ENCODE results near the gene GORAB. TPM values are rescaled to one million over a fixed set of nuclear protein-coding genes. Genes with fewer than 3 reads are reported as not detected.

Gene GORAB
- total and polyA plus RNA-seq, 9 of the 15 experiments (the other 6 are each of a cell fraction or from before 2014, with no cell fraction given) = 4.4 to 12.9 (median 8.9) TPM

- POLR2A ChIA-PET = no interaction called here
- H3K4me3 ChIP-seq = no peak overlapping the region
- no peak overlapping the region for H3K4me2 ChIP-seq (ENCODE audit: insufficient read depth, low read length)
- no peaks in the 10 kb centered on the region for H3K9me1 ChIP-seq (ENCODE audit: control insufficient read depth, insufficient read depth, low read length)
- in situ Hi-C loops (cut with MboI) (no loop called here), intact Hi-C loops (cut with micrococcal nuclease) (no loop called here)
- DNase-seq (ENCODE audit: extremely low read depth in 1 of 4, low spot score in 3 of 4) = no peak
- H3K79me2 ChIP-seq (ENCODE audit: control insufficient read depth, insufficient read depth, low read length) = no peaks in the 10 kb centered on the region
- H2AFZ ChIP-seq (ENCODE audit: low read depth, low read length) = no peak overlapping the region
- H3K9ac ChIP-seq (ENCODE audit: insufficient read depth in 1 of 2, low read depth in 2 of 2, low read length in 2 of 2) = no peak overlapping the region
- ATAC-seq = no peak
- BruUV-seq (replicated peaks) = no TSS peak
- H3K27me3 ChIP-seq (ENCODE audit: control insufficient read depth in 2 of 2, insufficient read depth in 2 of 2, low read length in 2 of 2) = no peaks in the 10 kb centered on the region
- no peak overlapping the region for H3K27ac ChIP-seq (ENCODE audit: extremely low read depth, low read depth, low read length)
- 0% methylated on average over 1 of the region's 1 CpG for WGBS (ENCODE audit: insufficient coverage, low coverage, missing lambda C conversion rate)
- H3K4me1 ChIP-seq (replicated peaks in 1 of 2; ENCODE audit: control insufficient read depth in 2 of 2, insufficient read depth in 2 of 2, low read length in 2 of 2) = no peaks in the 10 kb centered on the region
- FAIRE-seq = no peak
- no peaks in the 10 kb centered on the region for H4K20me1 ChIP-seq (replicated peaks; ENCODE audit: control insufficient read depth, insufficient read depth, low read length)
- H3K9me3 ChIP-seq (replicated peaks; ENCODE audit: control insufficient read depth, insufficient read depth, low read depth, low read length) = no peaks in the 10 kb centered on the region
- no peaks in the 10 kb centered on the region for H3K36me3 ChIP-seq (ENCODE audit: control insufficient read depth, insufficient read depth, low read length)
- CTCF ChIA-PET (ENCODE audit: low intra/inter-chr PET ratio) = no interaction called here
- TF ChIP-seq ZNF280B (CRISPR knock-in tag; IDR thresholded peaks at IDR 0.05) (no peak), CBFB (CRISPR knock-in tag; IDR thresholded peaks at IDR 0.05) (no peak), ARID2 (IDR thresholded peaks at IDR 0.05) (no peak), ZNF3 (CRISPR knock-in tag; IDR thresholded peaks at IDR 0.05) (no peak), THRA (IDR thresholded peaks at IDR 0.05) (no peak), RBBP5 (IDR thresholded peaks at IDR 0.05; ENCODE audit: borderline replicate concordance, insufficient read depth, low read length, poor library complexity, severe bottlenecking) (no peak), ZHX1 (conservative IDR thresholded peaks at IDR 0.05; ENCODE audit: low read length) (no peak)
These were observed 33.1 kb upstream of the GORAB start for GRCh38 chr1:170498876-170499275.

All from K562 (cell line).